ENCODE data around the gene TAL1.

The TAL1 gene

DNA sequence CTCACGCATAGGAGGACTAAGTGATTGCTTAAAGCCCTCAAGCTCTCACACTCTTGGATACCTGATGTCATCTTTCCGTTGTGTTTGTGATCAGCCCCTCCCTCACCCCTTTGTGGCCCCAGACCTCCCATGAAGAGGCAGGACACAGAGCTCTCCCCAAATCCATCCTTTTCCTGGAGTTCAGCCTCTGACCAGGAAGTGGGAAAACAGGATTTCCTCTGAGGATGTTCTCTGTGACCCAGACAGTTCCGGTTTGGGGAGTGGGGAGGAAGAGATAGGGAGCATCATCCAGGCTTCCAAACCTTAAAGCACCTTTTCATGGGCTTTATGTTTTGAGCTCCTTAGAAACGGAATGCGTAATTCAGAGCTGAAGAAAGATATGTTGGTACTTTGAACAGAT, 11.9 kb upstream of the TAL1 start:
- H3K18ac ChIP-seq (ENCODE audit: low read length), result no peak overlapping the region
- H3K23ac ChIP-seq (ENCODE audit: low read length), result no peak overlapping the region
- no peaks in the 10 kb centered on the region for H3K4me1 ChIP-seq (ENCODE audit: control insufficient read depth, low read depth, low read length)
- H2BK5ac ChIP-seq (ENCODE audit: low read length), result no peak overlapping the region
- H4K8ac ChIP-seq (ENCODE audit: low read depth, low read length), result no peak overlapping the region
- no peaks in the 10 kb centered on the region for H3K36me3 ChIP-seq (ENCODE audit: control insufficient read depth, insufficient read depth, low read length)
- no peak overlapping the region for H3K9ac ChIP-seq (ENCODE audit: low read length)
- H2AK5ac ChIP-seq (ENCODE audit: low read length), result no peak overlapping the region
- no peak overlapping the region for H3K56ac ChIP-seq (ENCODE audit: low read length)
- H2BK15ac ChIP-seq (replicated peaks; ENCODE audit: low read depth), result no peak overlapping the region
- H3K27ac ChIP-seq (ENCODE audit: low read depth, low read length), result no peak overlapping the region
- no CpG with 5 or more reads among the region's 5 CpGs for WGBS (ENCODE audit: extremely low coverage, insufficient coverage, low lambda C conversion rate)
- no peak overlapping the region for H2BK120ac ChIP-seq (ENCODE audit: low read depth, low read length)
- no peak overlapping the region for H3K4me2 ChIP-seq (ENCODE audit: low read length)
- H3K4me3 ChIP-seq (ENCODE audit: low read length), result no peak overlapping the region
- no peak overlapping the region for H3K4ac ChIP-seq (ENCODE audit: low read depth, low read length)
- H4K5ac ChIP-seq (ENCODE audit: low read length), result no peak overlapping the region
- H3K27me3 ChIP-seq (ENCODE audit: insufficient read depth, low read length, poor library complexity), result no peaks in the 10 kb centered on the region
- no peaks in the 10 kb centered on the region for H3K79me2 ChIP-seq (ENCODE audit: control insufficient read depth, insufficient read depth, low read length)
- H3K79me1 ChIP-seq (ENCODE audit: low read length), result no peaks in the 10 kb centered on the region
- no peak for DNase-seq

DNA sequence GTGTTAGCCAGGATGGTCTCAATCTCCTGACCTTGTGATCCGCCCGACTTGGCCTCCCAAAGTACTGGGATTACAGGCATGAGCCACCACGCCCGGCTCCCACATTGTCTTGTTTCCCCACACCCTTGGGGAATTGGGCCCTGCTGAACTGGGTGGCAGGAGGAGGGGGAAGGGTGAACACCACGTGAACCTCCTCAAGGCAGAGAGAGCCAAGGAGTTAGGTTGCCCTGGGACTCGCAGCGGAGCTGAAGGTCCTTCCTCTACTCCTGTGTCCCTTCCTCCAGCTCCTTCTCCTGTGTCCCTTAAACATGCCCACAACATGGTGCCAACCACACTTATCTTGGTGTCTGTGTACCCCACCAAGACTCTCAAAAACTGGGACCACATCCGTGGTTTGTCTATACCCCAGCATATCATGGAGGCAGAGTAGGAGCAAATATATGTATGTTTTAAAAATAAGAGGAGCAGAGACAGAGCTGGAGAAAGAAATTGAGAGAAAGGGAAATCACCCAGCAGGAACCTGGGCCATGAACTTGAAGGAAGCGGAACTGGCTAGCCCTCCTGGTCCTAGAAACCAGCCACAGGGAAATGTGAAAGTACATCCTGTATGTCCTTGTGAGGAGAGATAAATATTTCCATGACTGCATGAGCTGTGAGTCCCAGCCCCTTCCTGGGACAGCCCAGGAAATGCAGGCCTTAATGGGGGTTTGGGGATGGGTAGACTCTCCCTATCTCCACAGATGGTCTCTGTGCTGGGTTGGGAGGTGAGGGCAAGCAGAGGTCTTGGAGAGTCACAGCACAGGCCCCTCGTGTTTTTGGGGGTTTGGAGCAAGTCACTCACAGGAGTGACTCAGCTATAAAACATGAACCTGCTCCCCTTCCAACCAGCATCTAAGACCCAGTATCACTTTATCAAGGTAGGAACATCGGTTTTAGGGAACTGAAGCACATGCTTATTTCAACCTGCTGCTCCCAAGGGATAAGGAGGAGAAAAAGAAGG, 9.4 kb upstream of the TAL1 start:
- WGBS (ENCODE audit: extremely low coverage, insufficient coverage, low lambda C conversion rate), result no CpG with 5 or more reads among the region's 11 CpGs
- Histone ChIP-seq H3K23ac (ENCODE audit: low read length) (no peak overlapping the region), H3K79me2 (ENCODE audit: control insufficient read depth, insufficient read depth, low read length) (no peaks in the 10 kb centered on the region), H3K18ac (ENCODE audit: low read length) (no peak overlapping the region), H4K8ac (ENCODE audit: low read depth, low read length) (no peak overlapping the region), H2AK5ac (ENCODE audit: low read length) (no peak overlapping the region), H2BK120ac (ENCODE audit: low read depth, low read length) (no peak overlapping the region), H3K27me3 (ENCODE audit: insufficient read depth, low read length, poor library complexity) (no peaks in the 10 kb centered on the region), H3K4me2 (ENCODE audit: low read length) (no peak overlapping the region), H3K27ac (ENCODE audit: low read depth, low read length) (no peak overlapping the region), H3K79me1 (ENCODE audit: low read length) (no peaks in the 10 kb centered on the region), H4K5ac (ENCODE audit: low read length) (no peak overlapping the region), H2BK15ac (replicated peaks; ENCODE audit: low read depth) (no peak overlapping the region), H3K9ac (ENCODE audit: low read length) (no peak overlapping the region), H3K4me3 (ENCODE audit: low read length) (no peak overlapping the region), H3K56ac (ENCODE audit: low read length) (no peak overlapping the region), H3K36me3 (ENCODE audit: control insufficient read depth, insufficient read depth, low read length) (no peaks in the 10 kb centered on the region), H3K4ac (ENCODE audit: low read depth, low read length) (no peak overlapping the region), H3K4me1 (ENCODE audit: control insufficient read depth, low read depth, low read length) (no peaks in the 10 kb centered on the region), H2BK5ac (ENCODE audit: low read length) (no peak overlapping the region)
- no peak for DNase-seq

DNA sequence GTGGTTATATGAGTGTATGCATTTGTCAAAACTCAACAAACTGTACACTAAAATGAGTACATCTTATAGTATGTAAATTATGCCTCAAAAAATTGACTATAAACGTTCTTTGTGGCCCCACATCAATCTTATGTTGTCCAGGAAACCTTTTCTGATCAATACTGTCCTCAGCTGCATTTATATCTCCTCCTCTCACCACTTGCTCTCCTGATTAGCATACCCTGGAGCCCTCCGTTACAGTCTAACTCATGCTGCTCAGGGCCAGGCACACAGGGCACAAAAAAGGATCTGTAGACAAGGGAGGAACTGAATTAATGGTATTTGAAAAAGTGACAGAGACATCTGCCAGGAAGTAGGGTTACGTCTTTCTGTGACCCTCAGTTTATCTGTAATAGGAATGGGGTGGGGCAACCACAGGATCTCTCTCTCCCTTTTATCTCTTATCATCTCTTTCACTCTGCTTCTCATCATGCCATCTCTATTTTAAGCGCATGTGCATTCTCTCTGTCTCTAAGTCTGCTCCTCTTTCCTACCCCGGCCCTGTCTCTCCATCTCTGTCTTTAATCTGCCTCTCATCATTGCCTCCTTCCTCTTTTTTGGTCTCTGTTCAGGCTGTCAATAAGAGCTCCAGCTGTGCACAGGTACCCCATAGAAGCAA, 7.0 kb upstream of the TAL1 start:
- no peak for DNase-seq
- Histone ChIP-seq H3K79me2 (ENCODE audit: control insufficient read depth, insufficient read depth, low read length) (no peaks in the 10 kb centered on the region), H3K79me1 (ENCODE audit: low read length) (no peaks in the 10 kb centered on the region), H3K4ac (ENCODE audit: low read depth, low read length) (no peak overlapping the region), H3K9ac (ENCODE audit: low read length) (no peak overlapping the region), H2BK120ac (ENCODE audit: low read depth, low read length) (no peak overlapping the region), H3K4me1 (ENCODE audit: control insufficient read depth, low read depth, low read length) (peaks cover 2% of the 10 kb centered on the region), H2BK5ac (ENCODE audit: low read length) (no peak overlapping the region), H3K36me3 (ENCODE audit: control insufficient read depth, insufficient read depth, low read length) (no peaks in the 10 kb centered on the region), H3K18ac (ENCODE audit: low read length) (no peak overlapping the region), H3K56ac (ENCODE audit: low read length) (no peak overlapping the region), H3K4me2 (ENCODE audit: low read length) (no peak overlapping the region), H4K8ac (ENCODE audit: low read depth, low read length) (no peak overlapping the region), H3K27me3 (ENCODE audit: insufficient read depth, low read length, poor library complexity) (peaks cover 11% of the 10 kb centered on the region), H4K5ac (ENCODE audit: low read length) (no peak overlapping the region), H2BK15ac (replicated peaks; ENCODE audit: low read depth) (no peak overlapping the region), H3K27ac (ENCODE audit: low read depth, low read length) (no peak overlapping the region), H3K23ac (ENCODE audit: low read length) (no peak overlapping the region), H3K4me3 (ENCODE audit: low read length) (no peak overlapping the region), H2AK5ac (ENCODE audit: low read length) (no peak overlapping the region)
- WGBS (ENCODE audit: extremely low coverage, insufficient coverage, low lambda C conversion rate), result no CpG with 5 or more reads among the region's 5 CpGs

DNA sequence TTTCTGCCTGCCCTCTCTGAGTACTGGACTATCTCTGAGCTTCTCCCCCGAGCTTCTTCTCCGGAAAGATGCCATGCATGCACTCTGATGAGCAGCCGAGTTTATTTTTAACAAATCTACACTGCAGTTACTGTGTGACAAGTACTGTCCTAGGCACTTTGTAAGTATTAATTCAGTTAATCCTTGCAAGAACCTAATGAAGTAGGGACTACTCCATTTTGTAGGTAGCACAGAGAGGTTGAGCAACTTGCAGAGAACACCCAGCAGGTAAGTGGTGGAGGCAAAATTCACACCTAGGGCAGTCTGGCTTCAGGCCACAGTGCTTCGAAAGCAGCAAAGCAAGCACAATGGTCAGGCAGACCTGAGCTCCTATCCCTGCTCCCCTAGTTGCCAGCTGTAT, 3.8 kb upstream of the TAL1 start:
- Histone ChIP-seq H3K79me1 (ENCODE audit: low read length) (no peaks in the 10 kb centered on the region), H3K56ac (ENCODE audit: low read length) (no peak overlapping the region), H2BK5ac (ENCODE audit: low read length) (no peak overlapping the region), H3K36me3 (ENCODE audit: control insufficient read depth, insufficient read depth, low read length) (no peaks in the 10 kb centered on the region), H3K27ac (ENCODE audit: low read depth, low read length) (no peak overlapping the region), H4K8ac (ENCODE audit: low read depth, low read length) (no peak overlapping the region), H2AK5ac (ENCODE audit: low read length) (no peak overlapping the region), H3K4me3 (ENCODE audit: low read length) (no peak overlapping the region), H3K4me2 (ENCODE audit: low read length) (no peak overlapping the region), H3K23ac (ENCODE audit: low read length) (no peak overlapping the region), H3K4ac (ENCODE audit: low read depth, low read length) (no peak overlapping the region), H3K27me3 (ENCODE audit: insufficient read depth, low read length, poor library complexity) (peaks cover 40% of the 10 kb centered on the region), H2BK120ac (ENCODE audit: low read depth, low read length) (no peak overlapping the region), H3K18ac (ENCODE audit: low read length) (no peak overlapping the region), H3K9ac (ENCODE audit: low read length) (no peak overlapping the region), H2BK15ac (replicated peaks; ENCODE audit: low read depth) (no peak overlapping the region), H4K5ac (ENCODE audit: low read length) (no peak overlapping the region), H3K4me1 (ENCODE audit: control insufficient read depth, low read depth, low read length) (peaks cover 2% of the 10 kb centered on the region), H3K79me2 (ENCODE audit: control insufficient read depth, insufficient read depth, low read length) (no peaks in the 10 kb centered on the region)
- no peak for DNase-seq
- WGBS (ENCODE audit: extremely low coverage, insufficient coverage, low lambda C conversion rate), result no CpG with 5 or more reads among the region's 4 CpGs

DNA sequence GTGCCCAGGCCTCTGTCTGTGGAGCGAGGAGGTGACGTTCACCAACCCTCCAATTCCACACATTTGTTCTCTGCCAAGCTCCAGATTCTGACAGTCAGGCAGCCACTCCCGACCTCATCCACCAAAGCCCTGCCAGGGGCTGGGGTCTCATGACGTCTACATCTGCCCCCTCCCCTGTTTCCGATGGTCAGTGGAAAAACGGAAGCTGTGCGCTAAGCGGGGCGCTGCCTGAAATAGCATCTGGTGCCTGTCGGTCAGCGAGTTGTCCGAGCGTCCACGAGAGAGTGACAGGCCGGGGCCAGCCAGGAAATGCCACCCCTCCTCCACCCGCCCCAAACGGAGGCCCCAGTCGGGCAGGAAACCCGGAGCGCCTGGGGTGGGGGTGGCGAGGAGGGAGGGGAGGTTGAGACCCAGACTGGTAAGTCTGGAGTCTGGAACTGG, 3.2 kb upstream of the TAL1 start:
- Histone ChIP-seq H3K4me3 (ENCODE audit: low read length) (no peak overlapping the region), H3K4me1 (ENCODE audit: control insufficient read depth, low read depth, low read length) (peaks cover 2% of the 10 kb centered on the region), H3K27ac (ENCODE audit: low read depth, low read length) (no peak overlapping the region), H2AK5ac (ENCODE audit: low read length) (no peak overlapping the region), H3K79me2 (ENCODE audit: control insufficient read depth, insufficient read depth, low read length) (no peaks in the 10 kb centered on the region), H3K23ac (ENCODE audit: low read length) (no peak overlapping the region), H3K4ac (ENCODE audit: low read depth, low read length) (no peak overlapping the region), H3K36me3 (ENCODE audit: control insufficient read depth, insufficient read depth, low read length) (no peaks in the 10 kb centered on the region), H3K56ac (ENCODE audit: low read length) (no peak overlapping the region), H3K18ac (ENCODE audit: low read length) (no peak overlapping the region), H2BK5ac (ENCODE audit: low read length) (no peak overlapping the region), H3K4me2 (ENCODE audit: low read length) (no peak overlapping the region), H4K5ac (ENCODE audit: low read length) (no peak overlapping the region), H2BK15ac (replicated peaks; ENCODE audit: low read depth) (no peak overlapping the region), H3K9ac (ENCODE audit: low read length) (no peak overlapping the region), H3K27me3 (ENCODE audit: insufficient read depth, low read length, poor library complexity) (peaks cover 46% of the 10 kb centered on the region), H2BK120ac (ENCODE audit: low read depth, low read length) (no peak overlapping the region), H4K8ac (ENCODE audit: low read depth, low read length) (no peak overlapping the region), H3K79me1 (ENCODE audit: low read length) (no peaks in the 10 kb centered on the region)
- no peak for DNase-seq
- no CpG with 5 or more reads among the region's 21 CpGs for WGBS (ENCODE audit: extremely low coverage, insufficient coverage, low lambda C conversion rate)

All from mesendoderm (in vitro differentiated cells).